AG04449 (cell line): ENCODE data around the gene ARHGAP18.

Experiments used
- CTCF ChIA-PET: fragments of 350-600 bp; formaldehyde crosslinking; extraction: SDS; loops from one replicate; lab custom pipeline; 2021; ENCODE audit warnings: antibody characterized with exemption; lab: Yijun Ruan, JAX
- POLR2A ChIA-PET: fragments of 400-600, 350-600 bp; formaldehyde crosslinking; extraction: SDS; loops from one replicate; lab custom pipeline; 2020; ENCODE audit warnings: antibody characterized with exemption, inconsistent platforms; lab: Yijun Ruan, JAX
- DNase-seq: peaks from one replicate; pipeline ENCODE4 v3.0.0-alpha.2; 2010; ENCODE audit warnings: low read depth, low spot score
- H3K4me3 ChIP-seq: 2 replicates; pipeline ENCODE4 v1.5.1; 2011; ENCODE audit warnings: low read depth, mild to moderate bottlenecking, control low read depth, low read length
- TF ChIP-seq, protein P1 (sequence below): IDR thresholded peaks from one replicate; pipeline ENCODE4 v1.5.1; 2011; ENCODE audit warnings: mild to moderate bottlenecking, moderate library complexity, low read length, control low read depth, inconsistent platforms; ENCODE audit not compliant: insufficient read depth; ENCODE audit errors: missing control alignments

Gene ARHGAP18

DNA sequence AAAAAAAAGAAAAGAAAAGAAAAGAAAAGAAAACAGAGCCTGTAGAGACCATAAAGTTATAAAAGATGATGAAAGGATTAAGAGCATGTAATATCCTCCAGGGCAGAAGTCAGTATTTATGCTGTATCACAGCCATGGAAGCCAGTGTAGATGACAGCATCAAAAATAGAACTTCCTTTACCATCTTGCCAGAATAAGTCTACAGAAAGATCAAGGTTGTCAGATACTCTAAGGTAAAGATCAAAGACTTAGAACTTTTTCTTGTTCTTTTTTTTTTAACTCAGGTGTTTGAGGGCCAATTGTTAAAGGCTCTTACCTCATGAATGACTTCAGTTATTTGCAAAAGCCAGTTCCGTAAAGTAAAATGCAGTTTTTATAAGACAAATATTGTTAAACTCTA, 54.6 kb downstream of the ARHGAP18 start:
- no peak for DNase-seq
- POLR2A ChIA-PET = no interaction called here
- TF ChIP-seq, protein P1, sequence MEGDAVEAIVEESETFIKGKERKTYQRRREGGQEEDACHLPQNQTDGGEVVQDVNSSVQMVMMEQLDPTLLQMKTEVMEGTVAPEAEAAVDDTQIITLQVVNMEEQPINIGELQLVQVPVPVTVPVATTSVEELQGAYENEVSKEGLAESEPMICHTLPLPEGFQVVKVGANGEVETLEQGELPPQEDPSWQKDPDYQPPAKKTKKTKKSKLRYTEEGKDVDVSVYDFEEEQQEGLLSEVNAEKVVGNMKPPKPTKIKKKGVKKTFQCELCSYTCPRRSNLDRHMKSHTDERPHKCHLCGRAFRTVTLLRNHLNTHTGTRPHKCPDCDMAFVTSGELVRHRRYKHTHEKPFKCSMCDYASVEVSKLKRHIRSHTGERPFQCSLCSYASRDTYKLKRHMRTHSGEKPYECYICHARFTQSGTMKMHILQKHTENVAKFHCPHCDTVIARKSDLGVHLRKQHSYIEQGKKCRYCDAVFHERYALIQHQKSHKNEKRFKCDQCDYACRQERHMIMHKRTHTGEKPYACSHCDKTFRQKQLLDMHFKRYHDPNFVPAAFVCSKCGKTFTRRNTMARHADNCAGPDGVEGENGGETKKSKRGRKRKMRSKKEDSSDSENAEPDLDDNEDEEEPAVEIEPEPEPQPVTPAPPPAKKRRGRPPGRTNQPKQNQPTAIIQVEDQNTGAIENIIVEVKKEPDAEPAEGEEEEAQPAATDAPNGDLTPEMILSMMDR = no peak
- H3K4me3 ChIP-seq = no peak overlapping the region
- CTCF ChIA-PET = interaction anchor here (1.6 to 2.5 kb wide), 2 partner anchors 13 to 58 kb away, joined by 6 read pairs; no protein-coding TSS in a partner anchor

DNA sequence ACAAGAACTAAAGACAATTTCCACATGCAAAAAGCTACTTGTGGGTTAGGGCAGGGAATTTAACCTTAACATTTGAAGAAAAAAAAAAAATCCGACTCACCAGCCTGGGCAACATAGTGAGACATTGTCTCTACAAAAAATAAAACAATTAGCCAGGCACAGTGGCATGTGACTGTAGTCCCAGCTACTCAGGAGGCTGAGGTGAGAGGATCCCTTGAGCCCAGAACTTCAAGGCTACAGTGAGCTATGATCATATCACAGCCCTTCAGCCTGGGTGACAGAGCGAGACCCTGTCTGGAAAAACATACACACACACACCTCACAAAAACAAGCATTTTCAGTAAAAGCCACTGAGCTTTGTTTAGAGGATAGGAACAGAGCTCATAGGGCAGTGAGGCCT, 56.2 kb downstream of the ARHGAP18 start:
- no peak overlapping the region for H3K4me3 ChIP-seq
- no peak for DNase-seq
- ChIA-PET POLR2A (no interaction called here), CTCF (interaction anchor here (1.2 to 2.5 kb wide), 7 partner anchors 8 to 122 kb away, joined by 3 to 6 read pairs (median 4); no protein-coding TSS in a partner anchor)
- TF ChIP-seq, protein P1 = no peak

GRCh38 chr6:129653229-129653628, 56.7 kb downstream of the ARHGAP18 start:
- CTCF ChIA-PET = interaction anchor here (0.5 to 2.5 kb wide), 7 partner anchors 9 to 122 kb away, joined by 3 to 6 read pairs (median 3); no protein-coding TSS in a partner anchor
- TF ChIP-seq, protein P1 = no peak
- POLR2A ChIA-PET = no interaction called here
- H3K4me3 ChIP-seq = no peak overlapping the region
- DNase-seq = no peak

DNA sequence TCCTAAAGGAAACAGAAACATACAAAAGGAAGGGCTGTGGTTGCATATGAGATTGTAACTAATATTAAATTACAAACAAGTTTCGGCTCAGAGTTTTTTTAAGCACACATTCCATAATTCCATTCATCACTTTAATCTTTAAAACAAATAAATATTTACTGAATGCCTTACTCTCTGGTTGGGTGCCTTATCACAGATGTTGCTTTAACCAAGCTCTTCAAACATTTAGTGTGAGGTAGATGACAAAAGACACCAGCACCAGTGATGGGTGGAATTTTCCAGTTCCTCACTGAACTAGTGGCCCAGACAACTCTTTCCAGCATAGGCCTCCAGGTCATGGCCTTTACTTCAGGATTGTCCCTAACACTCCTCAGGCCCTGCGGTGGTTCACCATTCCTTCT, 58.7 kb downstream of the ARHGAP18 start:
- H3K4me3 ChIP-seq = no peak overlapping the region
- no peak for DNase-seq
- ChIA-PET CTCF (interaction anchor here (1.3 kb wide), 1 partner anchor 52 kb away, joined by 3 read pairs; no protein-coding TSS in a partner anchor), POLR2A (no interaction called here)
- TF ChIP-seq, protein P1 = no peak

GRCh38 chr6:129648819-129649491, 61.0 kb downstream of the ARHGAP18 start:
- TF ChIP-seq, protein P1 = no peak
- ChIA-PET POLR2A (no interaction called here), CTCF (interaction anchor here (0.7 to 1.6 kb wide), 4 partner anchors 50 to 126 kb away, joined by 3 to 4 read pairs (median 4); no protein-coding TSS in a partner anchor)
- DNase-seq = no peak
- no peak overlapping the region for H3K4me3 ChIP-seq

GRCh38 chr6:129647044-129647443, 62.9 kb downstream of the ARHGAP18 start:
- DNase-seq = no peak
- ChIA-PET CTCF (interaction anchor here (1.3 kb wide), 1 partner anchor 14 kb away, joined by 3 read pairs; no protein-coding TSS in a partner anchor), POLR2A (no interaction called here)
- TF ChIP-seq, protein P1 = no peak
- no peak overlapping the region for H3K4me3 ChIP-seq
